Ovary (tissue), 9 donors: ENCODE results near the gene KIF3B. TPM values are rescaled to one million over a fixed set of nuclear protein-coding genes. Genes with fewer than 3 reads are reported as not detected.
"Not testable (repeated sequence)": the region's sequence is repeated elsewhere in the genome, so short reads cannot be mapped to it uniquely, and the experiment has no call there.

ENCODE experiments used
- DNase-seq, 5 donors: peaks; one replicate each; pipeline ENCODE4 v3.0.0-alpha.2; 2019 to 2020
- H3K27ac ChIP-seq, 2 donors: fragments of 200-600 bp; one replicate each; pipeline versions ENCODE4 v1.5.1 to v1.8.0; 2019 to 2022
- H3K27me3 ChIP-seq: fragments of 200-600 bp; one replicate; pipeline ENCODE4 v1.8.0; 2022
- H3K36me3 ChIP-seq: fragments of 200-600 bp; sonication (generic); one replicate; pipeline ENCODE4 v1.5.1; 2019
- H3K4me1 ChIP-seq: one replicate; pipeline ENCODE4 v1.8.1; 2013; ENCODE audit warnings: mild to moderate bottlenecking, moderate library complexity; ENCODE audit not compliant: insufficient read depth
- H3K4me3 ChIP-seq: fragments of 200-600 bp; sonication (generic); one replicate; pipeline ENCODE4 v1.5.1; 2017
- H3K9me3 ChIP-seq, 2 donors: fragments of 200-600 bp in 1 of 2; sonication (generic) in 1 of 2; one replicate each; pipeline versions ENCODE4 v1.5.1 to v1.8.1; 2013 to 2019; ENCODE audit warnings: mild to moderate bottlenecking in 1 of 2, moderate library complexity in 1 of 2
- EP300 ChIP-seq: sonication (generic); formaldehyde crosslinking; IDR thresholded peaks from one replicate; pipeline ENCODE4 v1.6.1; 2017; ENCODE audit warnings: antibody characterized with exemption
- POLR2A ChIP-seq: fragments of 450-650 bp; IDR thresholded peaks from one replicate; pipeline ENCODE4 v1.6.1; 2017; ENCODE audit warnings: antibody characterized with exemption, mild to moderate bottlenecking, moderate library complexity
- WGBS, 3 donors: extraction: QIAGEN DNeasy Blood & Tissue Kit in 1 of 3; methylation state at CpG; one replicate each; pipeline versions ENCODE4 v1.1.5 to v1.1.7; 2013 to 2017; 5-methylcytosine and 5-hydroxymethylcytosine counted together
- intact Hi-C, 4 donors: fragments of 100-400 bp; cut with DNase I; formaldehyde crosslinking; loops; one replicate each; pipeline versions ENCODE4 v1.11.0 to v1.15.1; 2022 to 2023
- polyA plus RNA-seq, 2 donors: library from polyadenylated mRNA; stranded (reverse); fragments of 200-250 nt in 1 of 2; fragments of 350-450 nt in 1 of 2; fragmentation: Illumina TruSeq in 1 of 2; extraction: RNeasy Lipid Tissue Mini Kit (QIAGEN cat#74804) in 1 of 2; gene quantifications; one replicate each; pipeline ENCODE4 v1.2.3, GENCODE V29; 2013 to 2014
- total RNA-seq, 7 donors: library from RNA; depleted of rRNA in 2 of 7; stranded (reverse); fragments of >200 nt in 2 of 7; fragmentation: NEBNext Ultra II Directional in 3 of 7; extraction: Animal tissue kit (Norgen Biotek cat#: 25700) in 3 of 7; gene quantifications; one replicate each; pipeline versions ENCODE4 v1.1.0 to v1.2.4, GENCODE V29; 2016 to 2023
- TF ChIP-seq, protein P1 (sequence below), 3 donors: fragments of 450-650 bp in 2 of 3; fragments of 200-600 bp in 1 of 3; IDR thresholded peaks; one replicate each; pipeline versions ENCODE4 v1.5.1 to v1.8.0; 2016 to 2022; ENCODE audit warnings: antibody characterized with exemption in 3 of 3, mild to moderate bottlenecking in 1 of 3
- donor health status: DM: no; HTN: no; CAD: no; lungs with moderate emphysema.
- donor health status: DM: no; HTN: no; CAD: no.
- donor health status: Bipolar disorder and iron deficiency.
- donor health status: DM: yes; HTN: yes; CAD: no.
- donor health status: DM: no; HTN: no; CAD: no.
- donor health status: DM: yes; HTN: yes; CAD: no.

KIF3B gene
- total and polyA plus RNA-seq, 9 donors = 10.6 to 29.8 (median 23.7) TPM

DNA sequence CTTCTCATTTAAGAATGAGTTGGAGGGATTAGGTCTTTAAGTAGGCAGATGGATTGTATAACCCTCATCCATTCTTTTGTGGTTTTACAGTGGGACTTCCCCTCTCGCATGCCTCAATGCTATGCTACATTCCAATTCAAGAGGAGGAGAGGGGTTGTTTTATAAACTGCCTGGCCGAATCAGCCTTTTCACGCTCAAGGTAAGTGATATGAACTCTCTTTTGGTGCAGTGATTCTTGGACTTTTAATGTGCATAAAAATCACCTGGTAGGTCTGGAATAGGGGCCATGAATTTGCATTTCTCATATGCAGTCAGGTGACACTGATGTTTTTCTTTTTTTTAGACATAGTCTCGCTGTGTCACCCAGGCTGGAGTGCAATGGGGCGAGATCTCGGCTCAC lies 91.5 kb downstream of the KIF3B start:
- WGBS, 3 donors = 42 to 51% (median 44%) methylated on average over 6 of the region's 6 CpGs
- intact Hi-C loops = no loop called here

DNA sequence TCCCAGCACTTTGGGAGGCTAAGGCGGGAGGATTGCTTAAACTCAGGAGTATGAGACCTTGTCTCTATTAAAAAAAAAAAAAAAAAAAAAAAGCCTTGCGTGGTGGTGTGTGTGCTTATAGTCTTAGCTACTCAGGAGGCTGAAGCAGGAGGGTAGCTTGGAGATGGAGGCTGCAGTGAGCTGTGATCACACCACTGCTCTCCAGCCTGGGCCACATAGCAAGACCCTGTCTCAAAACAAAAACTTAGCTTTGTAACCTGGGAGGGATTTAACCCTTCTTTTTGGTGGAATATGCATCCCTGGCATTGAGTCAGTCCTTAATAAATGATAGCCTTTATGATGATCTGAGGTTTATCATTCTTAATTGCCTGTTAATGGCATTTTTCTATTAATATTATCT lies 93.4 kb downstream of the KIF3B start:
- H3K27ac ChIP-seq = no peak overlapping the region
- 91 to 98% (median 95%) methylated on average over 2 of the region's 2 CpGs for WGBS, 3 donors
- TF ChIP-seq POLR2A (no peak), EP300 (no peak)
- TF ChIP-seq, protein P1, sequence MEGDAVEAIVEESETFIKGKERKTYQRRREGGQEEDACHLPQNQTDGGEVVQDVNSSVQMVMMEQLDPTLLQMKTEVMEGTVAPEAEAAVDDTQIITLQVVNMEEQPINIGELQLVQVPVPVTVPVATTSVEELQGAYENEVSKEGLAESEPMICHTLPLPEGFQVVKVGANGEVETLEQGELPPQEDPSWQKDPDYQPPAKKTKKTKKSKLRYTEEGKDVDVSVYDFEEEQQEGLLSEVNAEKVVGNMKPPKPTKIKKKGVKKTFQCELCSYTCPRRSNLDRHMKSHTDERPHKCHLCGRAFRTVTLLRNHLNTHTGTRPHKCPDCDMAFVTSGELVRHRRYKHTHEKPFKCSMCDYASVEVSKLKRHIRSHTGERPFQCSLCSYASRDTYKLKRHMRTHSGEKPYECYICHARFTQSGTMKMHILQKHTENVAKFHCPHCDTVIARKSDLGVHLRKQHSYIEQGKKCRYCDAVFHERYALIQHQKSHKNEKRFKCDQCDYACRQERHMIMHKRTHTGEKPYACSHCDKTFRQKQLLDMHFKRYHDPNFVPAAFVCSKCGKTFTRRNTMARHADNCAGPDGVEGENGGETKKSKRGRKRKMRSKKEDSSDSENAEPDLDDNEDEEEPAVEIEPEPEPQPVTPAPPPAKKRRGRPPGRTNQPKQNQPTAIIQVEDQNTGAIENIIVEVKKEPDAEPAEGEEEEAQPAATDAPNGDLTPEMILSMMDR (IDR thresholded peaks at IDR 0.05) = no peak
- peaks cover 5% of the 10 kb centered on the region for H3K4me1 ChIP-seq
- DNase-seq = no peak
- no peaks in the 10 kb centered on the region for H3K36me3 ChIP-seq
- no peaks in the 10 kb centered on the region for H3K27me3 ChIP-seq
- intact Hi-C loops = no loop called here
- no peaks in the 10 kb centered on the region for H3K9me3 ChIP-seq
- H3K4me3 ChIP-seq = no peak overlapping the region

More for the DNA sequence above, 91.5 kb downstream of the KIF3B start:
- Histone ChIP-seq H3K4me1 (peaks cover 8% of the 10 kb centered on the region), H3K9me3 (no peaks in the 10 kb centered on the region), H3K27ac (no peak overlapping the region), H3K27me3 (no peaks in the 10 kb centered on the region), H3K4me3 (no peak overlapping the region), H3K36me3 (no peaks in the 10 kb centered on the region)
- TF ChIP-seq EP300 (no peak), POLR2A (no peak)
- TF ChIP-seq, protein P1 (IDR thresholded peaks at IDR 0.05) = no peak
- no peak for DNase-seq

DNA sequence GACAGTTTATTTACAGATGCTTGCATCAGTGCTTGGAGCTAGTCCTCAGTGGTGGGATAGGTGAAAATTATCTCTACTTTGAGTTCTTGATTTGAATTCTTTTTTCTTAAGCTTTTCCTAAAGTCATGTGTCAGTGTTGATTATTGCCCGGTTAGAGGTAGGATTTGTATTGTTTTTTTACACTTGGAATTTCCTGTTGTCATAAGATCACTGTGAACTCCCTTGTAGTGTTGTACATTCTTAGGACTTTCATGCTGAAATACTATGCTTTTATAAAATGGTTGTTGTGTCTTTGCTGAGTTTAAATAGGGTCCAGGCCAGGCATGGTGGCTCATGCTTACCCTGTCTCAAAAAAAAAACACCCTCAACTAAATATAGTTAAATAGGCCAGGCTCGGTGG lies 101.0 kb downstream of the KIF3B start:
- H3K4me1 ChIP-seq = no peaks in the 10 kb centered on the region
- H3K9me3 ChIP-seq = no peaks in the 10 kb centered on the region
- intact Hi-C loops = no loop called here
- H3K27ac ChIP-seq = no peak overlapping the region
- no peak overlapping the region for H3K4me3 ChIP-seq
- H3K36me3 ChIP-seq = no peaks in the 10 kb centered on the region
- no peaks in the 10 kb centered on the region for H3K27me3 ChIP-seq
- no peak for DNase-seq
- 5 to 21% (median 8%) methylated on average over 2 of the region's 2 CpGs for WGBS, 3 donors
- TF ChIP-seq, protein P1 (IDR thresholded peaks at IDR 0.05) = no peak
- TF ChIP-seq POLR2A = no peak
- TF ChIP-seq EP300 = no peak

DNA sequence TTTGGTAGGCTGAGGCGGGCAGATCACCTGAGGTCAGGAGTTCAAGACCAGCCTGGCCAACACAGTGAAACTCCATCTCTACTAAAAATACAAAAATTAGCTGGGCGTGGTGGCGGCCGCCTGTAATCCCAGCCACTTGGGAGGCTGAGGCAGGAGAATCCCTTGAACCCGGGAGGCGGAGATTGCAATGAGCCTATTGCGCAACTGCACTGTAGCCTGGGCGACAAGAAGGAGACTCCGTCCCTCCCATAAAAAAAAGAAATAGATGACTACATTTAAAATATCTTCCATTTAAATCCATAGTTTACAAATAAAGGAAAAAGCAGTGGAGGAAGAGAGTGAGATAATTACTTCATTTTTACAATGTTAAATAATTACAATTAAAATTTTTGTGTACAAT lies 102.6 kb downstream of the KIF3B start:
- 94 to 96% (median 96%) methylated on average over 9 of the region's 9 CpGs for WGBS, 3 donors

DNA sequence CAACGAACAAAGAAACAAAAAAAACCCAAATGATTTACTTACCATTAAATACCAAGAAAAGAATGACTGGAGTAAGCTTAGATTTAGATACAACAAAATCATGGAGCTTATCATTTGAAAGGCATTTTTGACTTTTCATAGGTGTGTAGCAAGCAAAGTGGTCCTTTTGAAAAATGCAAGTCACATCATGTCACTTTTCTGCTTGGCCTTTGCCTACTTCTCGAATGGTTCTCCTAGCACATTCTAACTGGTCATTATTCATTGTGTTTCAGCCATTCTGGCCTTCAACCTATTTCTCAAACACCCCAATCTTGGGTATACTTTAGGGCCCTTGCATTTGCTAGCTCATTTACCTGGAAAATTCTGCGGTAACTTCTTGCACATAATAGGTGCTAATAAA lies 103.3 kb downstream of the KIF3B start:
- Histone ChIP-seq H3K27ac (no peak overlapping the region), H3K4me3 (no peak overlapping the region), H3K9me3 (no peaks in the 10 kb centered on the region), H3K27me3 (no peaks in the 10 kb centered on the region), H3K4me1 (peaks cover under 1% of the 10 kb centered on the region), H3K36me3 (no peaks in the 10 kb centered on the region)
- intact Hi-C loops = no loop called here
- no peak for DNase-seq
- 90 to 93% (median 92%) methylated on average over 3 of the region's 3 CpGs for WGBS, 3 donors
- no peak for TF ChIP-seq EP300
- no peak for TF ChIP-seq POLR2A
- TF ChIP-seq, protein P1 (IDR thresholded peaks at IDR 0.05) = no peak

More for the DNA sequence above, 102.6 kb downstream of the KIF3B start:
- H3K36me3 ChIP-seq, H3K27me3 ChIP-seq, DNase-seq, H3K4me1 ChIP-seq, H3K27ac ChIP-seq, H3K4me3 ChIP-seq, H3K9me3 ChIP-seq, intact Hi-C loops: not testable (repeated sequence)
